ENCODE data around the gene OR1D2.

GRCh38 chr17:3040882-3041281, 63.3 kb downstream of the OR1D2 start:
- TF ChIP-seq, protein P1, sequence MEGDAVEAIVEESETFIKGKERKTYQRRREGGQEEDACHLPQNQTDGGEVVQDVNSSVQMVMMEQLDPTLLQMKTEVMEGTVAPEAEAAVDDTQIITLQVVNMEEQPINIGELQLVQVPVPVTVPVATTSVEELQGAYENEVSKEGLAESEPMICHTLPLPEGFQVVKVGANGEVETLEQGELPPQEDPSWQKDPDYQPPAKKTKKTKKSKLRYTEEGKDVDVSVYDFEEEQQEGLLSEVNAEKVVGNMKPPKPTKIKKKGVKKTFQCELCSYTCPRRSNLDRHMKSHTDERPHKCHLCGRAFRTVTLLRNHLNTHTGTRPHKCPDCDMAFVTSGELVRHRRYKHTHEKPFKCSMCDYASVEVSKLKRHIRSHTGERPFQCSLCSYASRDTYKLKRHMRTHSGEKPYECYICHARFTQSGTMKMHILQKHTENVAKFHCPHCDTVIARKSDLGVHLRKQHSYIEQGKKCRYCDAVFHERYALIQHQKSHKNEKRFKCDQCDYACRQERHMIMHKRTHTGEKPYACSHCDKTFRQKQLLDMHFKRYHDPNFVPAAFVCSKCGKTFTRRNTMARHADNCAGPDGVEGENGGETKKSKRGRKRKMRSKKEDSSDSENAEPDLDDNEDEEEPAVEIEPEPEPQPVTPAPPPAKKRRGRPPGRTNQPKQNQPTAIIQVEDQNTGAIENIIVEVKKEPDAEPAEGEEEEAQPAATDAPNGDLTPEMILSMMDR (IDR thresholded peaks at IDR 0.05) = no peak
- TF ChIP-seq EZH2 (IDR thresholded peaks at IDR 0.05; ENCODE audit: borderline replicate concordance, insufficient read depth, low read depth, low read length, poor library complexity, severe bottlenecking) = no peak
